ENCODE data around the gene LILRB3.
A peak's percentile ranks its signal among the peaks of the same experiment; 100 is the strongest.

Gene LILRB3

DNA sequence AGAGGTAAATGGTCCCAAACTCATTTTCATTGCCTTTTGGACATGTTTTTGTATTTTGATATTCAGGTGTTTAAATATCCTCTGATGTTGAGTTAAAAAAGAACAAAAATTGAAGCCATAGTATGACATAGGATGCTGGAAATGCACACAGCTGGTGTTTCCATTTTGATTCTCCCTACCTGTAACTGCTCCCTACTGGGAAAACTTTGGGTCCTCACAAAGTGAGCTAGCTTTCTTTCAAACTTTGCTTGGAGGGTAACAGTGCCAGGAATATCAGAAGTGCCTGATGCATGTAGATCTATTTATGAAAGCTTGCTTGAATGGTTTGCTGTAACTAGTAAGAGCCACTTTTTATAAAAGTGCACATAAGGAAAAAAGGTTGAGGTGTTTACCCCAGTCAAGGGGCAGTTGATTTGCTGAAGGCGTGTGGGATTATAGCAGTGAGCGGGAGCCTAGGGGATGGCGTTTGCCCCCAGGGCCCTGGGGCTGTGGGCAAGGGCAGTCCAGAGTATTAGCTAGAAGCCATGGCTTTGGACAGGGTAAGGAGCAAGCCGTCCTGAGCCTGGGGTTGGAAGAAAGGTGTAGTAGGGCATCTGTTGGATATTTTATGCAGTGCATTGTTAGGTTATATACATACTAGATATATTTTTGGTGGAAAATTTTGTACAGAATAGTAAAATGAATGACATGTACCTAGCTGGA, 17.9 kb downstream of the LILRB3 start:
- Histone ChIP-seq H3K79me1 (ENCODE audit: low read length) (peaks cover 19% of the 10 kb centered on the region), H3K4me3 (ENCODE audit: low read length) (no peak overlapping the region), H2BK120ac (ENCODE audit: low read depth, low read length) (no peak overlapping the region), H3K4me1 (ENCODE audit: control insufficient read depth, low read depth, low read length) (peaks cover 5% of the 10 kb centered on the region), H4K8ac (ENCODE audit: low read depth, low read length) (no peak overlapping the region), H2BK5ac (ENCODE audit: low read length) (no peak overlapping the region), H2AK5ac (ENCODE audit: low read length) (no peak overlapping the region), H3K27ac (ENCODE audit: low read depth, low read length) (no peak overlapping the region), H3K36me3 (ENCODE audit: control insufficient read depth, insufficient read depth, low read length) (peaks cover 43% of the 10 kb centered on the region), H3K18ac (ENCODE audit: low read length) (no peak overlapping the region), H3K4ac (ENCODE audit: low read depth, low read length) (no peak overlapping the region), H3K79me2 (ENCODE audit: control insufficient read depth, insufficient read depth, low read length) (peaks cover 68% of the 10 kb centered on the region), H3K9ac (ENCODE audit: low read length) (peak overlapping the region; percentile 64), H2BK15ac (replicated peaks; ENCODE audit: low read depth) (no peak overlapping the region), H3K56ac (ENCODE audit: low read length) (no peak overlapping the region), H4K5ac (ENCODE audit: low read length) (no peak overlapping the region), H3K23ac (ENCODE audit: low read length) (no peak overlapping the region), H3K27me3 (ENCODE audit: insufficient read depth, low read length, poor library complexity) (no peaks in the 10 kb centered on the region), H3K4me2 (ENCODE audit: low read length) (peak overlapping the region; percentile 2)
- WGBS (ENCODE audit: extremely low coverage, insufficient coverage, low lambda C conversion rate) = no CpG with 5 or more reads among the region's 4 CpGs
- no peak for DNase-seq

- Histone ChIP-seq H3K79me2 (ENCODE audit: control insufficient read depth, insufficient read depth, low read length) (peaks cover 64% of the 10 kb centered on the region), H4K8ac (ENCODE audit: low read depth, low read length) (no peak overlapping the region), H4K5ac (ENCODE audit: low read length) (no peak overlapping the region), H3K27me3 (ENCODE audit: insufficient read depth, low read length, poor library complexity) (no peaks in the 10 kb centered on the region), H3K9ac (ENCODE audit: low read length) (peak overlapping the region; percentile 100), H2BK120ac (ENCODE audit: low read depth, low read length) (no peak overlapping the region), H3K56ac (ENCODE audit: low read length) (peak overlapping the region; percentile 100), H2AK5ac (ENCODE audit: low read length) (no peak overlapping the region), H3K4ac (ENCODE audit: low read depth, low read length) (no peak overlapping the region), H2BK5ac (ENCODE audit: low read length) (no peak overlapping the region), H2BK15ac (replicated peaks; ENCODE audit: low read depth) (no peak overlapping the region), H3K36me3 (ENCODE audit: control insufficient read depth, insufficient read depth, low read length) (peaks cover 42% of the 10 kb centered on the region), H3K79me1 (ENCODE audit: low read length) (peaks cover 19% of the 10 kb centered on the region), H3K27ac (ENCODE audit: low read depth, low read length) (no peak overlapping the region), H3K4me1 (ENCODE audit: control insufficient read depth, low read depth, low read length) (peaks cover 5% of the 10 kb centered on the region), H3K23ac (ENCODE audit: low read length) (no peak overlapping the region), H3K4me3 (ENCODE audit: low read length) (peak overlapping the region; percentile 15), H3K18ac (ENCODE audit: low read length) (no peak overlapping the region), H3K4me2 (ENCODE audit: low read length) (peak overlapping the region; percentile 62)
- no CpG with 5 or more reads among the region's 9 CpGs for WGBS (ENCODE audit: extremely low coverage, insufficient coverage, low lambda C conversion rate)
- no peak for DNase-seq
These were observed 19.6 kb downstream of the LILRB3 start for GRCh38 chr19:54203151-54203611.

- no peak overlapping the region for H3K18ac ChIP-seq (ENCODE audit: low read length)
- peaks cover 35% of the 10 kb centered on the region for H3K36me3 ChIP-seq (ENCODE audit: control insufficient read depth, insufficient read depth, low read length)
These were observed 20.8 kb downstream of the LILRB3 start for GRCh38 chr19:54201980-54202379.

GRCh38 chr19:54201172-54201701, 21.6 kb downstream of the LILRB3 start:
- Histone ChIP-seq H3K9ac (ENCODE audit: low read length) (peak overlapping the region; percentile 100), H3K4me2 (ENCODE audit: low read length) (peak overlapping the region; percentile 62), H3K27me3 (ENCODE audit: insufficient read depth, low read length, poor library complexity) (no peaks in the 10 kb centered on the region), H2BK5ac (ENCODE audit: low read length) (peak overlapping the region; percentile 8), H3K27ac (ENCODE audit: low read depth, low read length) (peak overlapping the region; percentile 65), H3K18ac (ENCODE audit: low read length) (peak overlapping the region; percentile 45), H3K56ac (ENCODE audit: low read length) (peak overlapping the region; percentile 100), H3K4me1 (ENCODE audit: control insufficient read depth, low read depth, low read length) (peaks cover 5% of the 10 kb centered on the region), H3K23ac (ENCODE audit: low read length) (no peak overlapping the region), H4K5ac (ENCODE audit: low read length) (no peak overlapping the region), H3K4ac (ENCODE audit: low read depth, low read length) (peak overlapping the region; percentile 63), H2AK5ac (ENCODE audit: low read length) (no peak overlapping the region), H3K4me3 (ENCODE audit: low read length) (peak overlapping the region; percentile 100), H2BK15ac (replicated peaks; ENCODE audit: low read depth) (no peak overlapping the region), H4K8ac (ENCODE audit: low read depth, low read length) (no peak overlapping the region), H3K79me1 (ENCODE audit: low read length) (peaks cover 8% of the 10 kb centered on the region), H3K36me3 (ENCODE audit: control insufficient read depth, insufficient read depth, low read length) (peaks cover 28% of the 10 kb centered on the region), H2BK120ac (ENCODE audit: low read depth, low read length) (no peak overlapping the region), H3K79me2 (ENCODE audit: control insufficient read depth, insufficient read depth, low read length) (peaks cover 55% of the 10 kb centered on the region)
- DNase-seq = no peak
- no CpG with 5 or more reads among the region's 28 CpGs for WGBS (ENCODE audit: extremely low coverage, insufficient coverage, low lambda C conversion rate)

More at GRCh38 chr19:54201980-54202379, 20.8 kb downstream of the LILRB3 start:
- Histone ChIP-seq H3K4me1 (ENCODE audit: control insufficient read depth, low read depth, low read length) (peaks cover 5% of the 10 kb centered on the region), H4K8ac (ENCODE audit: low read depth, low read length) (no peak overlapping the region), H2BK15ac (replicated peaks; ENCODE audit: low read depth) (no peak overlapping the region), H3K79me2 (ENCODE audit: control insufficient read depth, insufficient read depth, low read length) (peaks cover 62% of the 10 kb centered on the region), H3K27me3 (ENCODE audit: insufficient read depth, low read length, poor library complexity) (no peaks in the 10 kb centered on the region), H3K56ac (ENCODE audit: low read length) (peak overlapping the region; percentile 100), H2BK120ac (ENCODE audit: low read depth, low read length) (no peak overlapping the region), H2AK5ac (ENCODE audit: low read length) (no peak overlapping the region), H3K23ac (ENCODE audit: low read length) (no peak overlapping the region), H3K9ac (ENCODE audit: low read length) (peak overlapping the region; percentile 100), H4K5ac (ENCODE audit: low read length) (no peak overlapping the region), H3K27ac (ENCODE audit: low read depth, low read length) (no peak overlapping the region), H3K4ac (ENCODE audit: low read depth, low read length) (no peak overlapping the region), H3K4me3 (ENCODE audit: low read length) (peak overlapping the region; percentile 100), H2BK5ac (ENCODE audit: low read length) (no peak overlapping the region), H3K79me1 (ENCODE audit: low read length) (peaks cover 12% of the 10 kb centered on the region), H3K4me2 (ENCODE audit: low read length) (peak overlapping the region; percentile 62)
- no CpG with 5 or more reads among the region's 13 CpGs for WGBS (ENCODE audit: extremely low coverage, insufficient coverage, low lambda C conversion rate)
- DNase-seq = no peak

DNA sequence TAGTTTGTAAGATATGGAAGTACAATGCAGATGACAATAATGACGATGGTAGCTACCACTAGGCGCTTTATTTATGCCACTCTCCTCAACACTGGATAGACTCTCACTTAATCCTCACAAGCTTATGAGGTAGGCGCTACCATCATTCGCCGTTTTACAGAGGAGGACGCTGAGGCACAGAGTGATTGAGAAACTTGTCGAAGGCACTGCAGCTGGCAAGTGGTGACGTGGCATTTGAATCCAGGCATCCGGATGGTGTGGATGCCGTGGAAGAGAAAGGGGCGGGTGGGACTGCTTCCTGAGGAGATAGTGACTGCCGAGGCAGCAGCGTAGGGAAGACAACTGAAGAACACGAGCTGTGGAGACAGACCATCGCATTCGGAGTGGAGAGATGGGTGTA, 23.4 kb downstream of the LILRB3 start:
- DNase-seq = no peak
- Histone ChIP-seq H2BK15ac (replicated peaks; ENCODE audit: low read depth) (no peak overlapping the region), H3K4me1 (ENCODE audit: control insufficient read depth, low read depth, low read length) (peaks cover 5% of the 10 kb centered on the region), H3K18ac (ENCODE audit: low read length) (no peak overlapping the region), H3K79me1 (ENCODE audit: low read length) (peaks cover 2% of the 10 kb centered on the region), H2BK120ac (ENCODE audit: low read depth, low read length) (no peak overlapping the region), H3K27ac (ENCODE audit: low read depth, low read length) (no peak overlapping the region), H3K79me2 (ENCODE audit: control insufficient read depth, insufficient read depth, low read length) (peaks cover 37% of the 10 kb centered on the region), H3K36me3 (ENCODE audit: control insufficient read depth, insufficient read depth, low read length) (peaks cover 23% of the 10 kb centered on the region), H3K4ac (ENCODE audit: low read depth, low read length) (no peak overlapping the region), H3K27me3 (ENCODE audit: insufficient read depth, low read length, poor library complexity) (no peaks in the 10 kb centered on the region), H3K4me3 (ENCODE audit: low read length) (no peak overlapping the region), H3K56ac (ENCODE audit: low read length) (no peak overlapping the region), H3K23ac (ENCODE audit: low read length) (no peak overlapping the region), H4K8ac (ENCODE audit: low read depth, low read length) (no peak overlapping the region), H3K9ac (ENCODE audit: low read length) (no peak overlapping the region), H4K5ac (ENCODE audit: low read length) (no peak overlapping the region), H2AK5ac (ENCODE audit: low read length) (no peak overlapping the region), H3K4me2 (ENCODE audit: low read length) (no peak overlapping the region), H2BK5ac (ENCODE audit: low read length) (no peak overlapping the region)
- WGBS (ENCODE audit: extremely low coverage, insufficient coverage, low lambda C conversion rate) = no CpG with 5 or more reads among the region's 16 CpGs

Data from mesendoderm (in vitro differentiated cells).